Fibroblast of mammary gland (primary cell): ENCODE data around the gene MPO.

ENCODE experiments used
- DNase-seq: peaks from one replicate; pipeline ENCODE4 v3.0.0-alpha.2; 2010; ENCODE audit warnings: low read depth
- H3K4me3 ChIP-seq: 2 replicates; pipeline ENCODE4 v1.5.1; 2011; ENCODE audit warnings: low read depth, mild to moderate bottlenecking, low read length, moderate library complexity; ENCODE audit not compliant: control insufficient read depth
- CTCF ChIP-seq: conservative IDR thresholded peaks from 2 replicates; pipeline ENCODE4 v1.5.1; 2011; ENCODE audit warnings: low read depth, low read length, inconsistent platforms; ENCODE audit not compliant: control insufficient read depth, insufficient read depth

Gene MPO

GRCh38 chr17:58277107-58277801 is 3.5 kb downstream of the MPO start:
- peak; percentile 46 for TF ChIP-seq CTCF
- H3K4me3 ChIP-seq: no peak overlapping the region
- DNase-seq: peak; percentile 18

GRCh38 chr17:58276423-58276822 is 4.3 kb downstream of the MPO start:
- no peak overlapping the region for H3K4me3 ChIP-seq
- TF ChIP-seq CTCF: no peak
- DNase-seq: no peak

- TF ChIP-seq CTCF: no peak
- DNase-seq: no peak
- no peak overlapping the region for H3K4me3 ChIP-seq
Measured at GRCh38 chr17:58275417-58275816, 5.3 kb downstream of the MPO start.

DNA sequence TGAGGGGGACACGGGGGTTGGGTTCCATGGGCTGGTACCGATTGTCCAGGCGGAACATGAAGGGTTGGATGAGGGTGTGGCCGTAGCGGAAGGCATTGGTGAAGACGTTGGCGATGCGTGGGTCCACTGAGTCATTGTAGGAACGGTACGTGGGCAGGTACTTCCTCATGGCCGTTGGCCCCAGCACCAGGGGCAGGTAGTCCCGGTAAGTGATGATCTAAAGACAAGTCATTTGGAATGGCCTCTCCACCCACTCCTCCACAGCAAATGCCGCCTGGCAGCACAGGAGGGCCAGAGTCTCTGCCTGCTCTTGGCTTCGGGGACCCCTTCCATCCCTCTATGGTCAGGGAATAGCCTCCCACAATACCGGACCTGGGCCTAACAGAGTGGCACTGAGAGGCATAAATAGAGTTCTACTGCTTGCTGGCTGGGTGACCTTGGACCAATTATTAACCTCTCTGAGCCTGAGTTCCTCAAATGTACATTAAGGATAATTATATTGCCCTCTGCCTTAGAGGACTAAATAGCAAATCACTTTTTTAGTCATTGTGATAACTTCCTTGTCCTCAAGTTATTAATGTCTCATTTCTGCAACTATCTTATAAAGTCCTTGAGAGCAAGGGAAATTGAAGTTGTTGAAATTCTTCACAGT is 7.2 kb downstream of the MPO start:
- TF ChIP-seq CTCF: no peak
- DNase-seq: no peak

DNA sequence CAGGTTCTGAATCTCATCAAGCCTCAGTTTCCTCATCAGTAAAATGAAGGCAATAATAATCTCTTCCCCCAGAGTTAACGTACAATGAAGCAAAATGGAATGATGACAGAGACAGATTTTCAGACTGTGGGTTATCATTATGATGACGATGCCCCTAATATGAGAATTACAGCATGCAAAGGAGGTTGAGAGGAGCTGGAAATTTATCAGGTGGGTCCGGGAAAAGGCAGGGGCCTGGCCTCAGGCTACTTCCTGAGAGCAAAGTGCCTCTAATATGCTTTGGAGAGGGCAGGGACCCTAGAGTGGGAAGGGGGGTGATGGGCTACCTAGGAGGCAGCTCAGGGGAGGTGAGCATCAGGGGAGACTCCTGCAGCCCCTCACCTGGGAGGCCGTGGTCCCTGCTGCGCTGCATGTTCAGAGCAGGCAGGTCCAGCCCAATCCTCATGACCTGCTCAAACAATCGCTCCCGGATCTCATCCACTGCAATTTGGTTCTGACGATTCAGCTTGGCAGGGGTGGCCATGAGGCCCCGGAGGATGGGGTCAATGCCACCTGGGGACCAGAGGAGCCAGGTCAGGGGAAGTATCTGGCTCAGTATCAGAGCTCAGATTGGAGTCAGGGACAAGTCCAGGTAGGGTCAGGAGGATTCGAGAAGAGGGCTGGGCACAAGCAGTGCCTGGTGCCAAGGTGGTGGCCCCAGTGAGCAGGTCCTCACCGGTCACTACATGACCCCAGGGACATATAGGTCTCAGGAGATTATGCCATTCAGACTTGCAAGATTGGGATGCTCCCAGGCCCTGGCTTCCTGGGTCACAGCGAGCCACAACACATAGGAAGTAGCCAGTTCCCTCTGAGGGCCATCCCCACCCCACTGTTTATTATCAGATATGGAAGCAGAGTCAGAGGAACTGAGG is 8.1 kb downstream of the MPO start:
- H3K4me3 ChIP-seq: no peak overlapping the region
- DNase-seq: no peak

More for the DNA sequence above, 7.2 kb downstream of the MPO start:
- H3K4me3 ChIP-seq: no peak overlapping the region

More for the DNA sequence above, 8.1 kb downstream of the MPO start:
- no peak for TF ChIP-seq CTCF
